Pancreas (tissue), 10 donors: Measurements from ENCODE around the gene LRRC45. TPM values are rescaled to one million over a fixed set of nuclear protein-coding genes. Genes with fewer than 3 reads are reported as not detected.

ENCODE experiments used
- ATAC-seq, 4 donors: fragments of 200-7000 bp; cut with Tn5 transposase; one replicate each; pipeline versions ENCODE4 v1.8.0 to v1.9.1; 2020; ENCODE audit warnings: mild to moderate bottlenecking in 4 of 4, moderate library complexity in 4 of 4
- DNase-seq, 6 donors: peaks; one replicate each; pipeline ENCODE4 v3.0.0-alpha.2; 2020
- FAIRE-seq: peaks from 2 replicates; lab custom pipeline; 2012; peaks lifted over from hg19 to GRCh38; lab: Jason Lieb, UNC
- H3K27ac ChIP-seq, 4 donors: fragments of 200-600 bp; sonication (generic); 1 replicate in 3 of 4; 2 replicates in 1 of 4; pipeline versions ENCODE4 v1.5.0 to v1.8.0; 2020
- H3K27me3 ChIP-seq, 4 donors: fragments of 200-600 bp; one replicate each; pipeline ENCODE4 v1.8.0; 2021
- H3K36me3 ChIP-seq, 3 donors: fragments of 200-600 bp; sonication (generic) in 1 of 3; one replicate each; pipeline versions ENCODE4 v1.5.0 to v1.8.0; 2020 to 2021
- H3K4me1 ChIP-seq, 3 donors: fragments of 200-600 bp; one replicate each; pipeline ENCODE4 v1.8.0; 2021
- H3K4me3 ChIP-seq, 4 donors: fragments of 200-600 bp; sonication (generic) in 2 of 4; one replicate each; pipeline versions ENCODE4 v1.5.0 to v1.8.0; 2020 to 2021
- H3K9me3 ChIP-seq, 4 donors: fragments of 200-600 bp; one replicate each; pipeline ENCODE4 v1.8.0; 2021
- CTCF ChIP-seq, 4 donors: fragments of 200-600 bp; sonication (generic) in 3 of 4; IDR thresholded peaks; one replicate each; pipeline versions ENCODE4 v1.5.0 to v1.8.0; 2021; ENCODE audit warnings: antibody characterized with exemption in 4 of 4
- WGBS, 2 donors: extraction: QIAGEN DNeasy Blood & Tissue Kit; methylation state at CpG; one replicate each; pipeline ENCODE4 v1.1.7; 2013; 5-methylcytosine and 5-hydroxymethylcytosine counted together
- intact Hi-C, 3 donors: fragments of 100-400 bp; cut with DNase I; formaldehyde crosslinking; loops; one replicate each; pipeline versions ENCODE4 v1.11.1 to v1.14.2; 2022
- polyA plus RNA-seq, 2 donors: library from polyadenylated mRNA; stranded (reverse); fragments of 200-250 nt; gene quantifications; one replicate each; pipeline ENCODE4 v1.2.3, GENCODE V29; 2013
- total RNA-seq, 6 donors: library from RNA; stranded (reverse); fragmentation: NEBNext Ultra II Directional in 4 of 6; extraction: Animal tissue kit (Norgen Biotek cat#: 25700) in 4 of 6; gene quantifications; one replicate each; pipeline versions ENCODE4 v1.2.1 to v1.2.4, GENCODE V29; 2021 to 2023
- donor health status: healthy with polysubstance abuse.
- donor health status: DM: no; HTN: no; CAD: no; lungs with moderate emphysema.
- donor health status: DM: no; HTN: no; CAD: no.
- donor health status: control.
- donor health status: control.
- donor health status: Bipolar disorder and iron deficiency.
- donor health status: DM: yes; HTN: yes; CAD: no.
- donor health status: DM: no; HTN: no; CAD: no.
- donor health status: DM: no; HTN: no; CAD: no.
- donor health status: DM: yes; HTN: yes; CAD: no.

The LRRC45 gene
- total and polyA plus RNA-seq, 8 donors: 5.3 to 21.6 (median 7.0) TPM

- H3K27me3 ChIP-seq: no peaks in the 10 kb centered on the region
- no peaks in the 10 kb centered on the region for H3K4me1 ChIP-seq
- H3K4me3 ChIP-seq: no peak overlapping the region
- intact Hi-C loops: no loop called here
- no peak for DNase-seq
- H3K27ac ChIP-seq: no peak overlapping the region
- H3K9me3 ChIP-seq: no peaks in the 10 kb centered on the region
- TF ChIP-seq CTCF (IDR thresholded peaks at IDR 0.05): no peak
- ATAC-seq: no peak
- WGBS, 2 donors: 88 to 89% methylated on average over 30 of the region's 30 CpGs
- FAIRE-seq: no peak
- H3K36me3 ChIP-seq: no peaks in the 10 kb centered on the region
Observed at GRCh38 chr17:82005701-82006348, 17.3 kb upstream of the LRRC45 start.

GRCh38 chr17:82006468-82007227 lies 16.5 kb upstream of the LRRC45 start:
- intact Hi-C loops: no loop called here
- WGBS, 2 donors: 84 to 88% methylated on average over 24 of the region's 24 CpGs
- Histone ChIP-seq H3K4me1 (no peaks in the 10 kb centered on the region), H3K9me3 (no peaks in the 10 kb centered on the region), H3K36me3 (no peaks in the 10 kb centered on the region), H3K27ac (no peak overlapping the region), H3K27me3 (no peaks in the 10 kb centered on the region), H3K4me3 (no peak overlapping the region)
- DNase-seq (no peak), FAIRE-seq (no peak), ATAC-seq (no peak)
- no peak for TF ChIP-seq CTCF (IDR thresholded peaks at IDR 0.05)

- no peak for FAIRE-seq
- no peak for ATAC-seq
Observed at GRCh38 chr17:82007228-82007494, 15.9 kb upstream of the LRRC45 start.

GRCh38 chr17:82007495-82008257 lies 15.4 kb upstream of the LRRC45 start:
- no peaks in the 10 kb centered on the region for H3K9me3 ChIP-seq
- H3K4me3 ChIP-seq: no peak overlapping the region
- no peak for DNase-seq
- no peaks in the 10 kb centered on the region for H3K4me1 ChIP-seq
- 90 to 94% methylated on average over 30 of the region's 30 CpGs for WGBS, 2 donors
- no peak for FAIRE-seq
- intact Hi-C loops: no loop called here
- no peak for ATAC-seq
- H3K27me3 ChIP-seq: no peaks in the 10 kb centered on the region
- TF ChIP-seq CTCF (IDR thresholded peaks at IDR 0.05): no peak
- no peaks in the 10 kb centered on the region for H3K36me3 ChIP-seq
- no peak overlapping the region for H3K27ac ChIP-seq

More at GRCh38 chr17:82007228-82007494, 15.9 kb upstream of the LRRC45 start:
- H3K27me3 ChIP-seq: no peaks in the 10 kb centered on the region
- H3K27ac ChIP-seq: no peak overlapping the region
- no peak overlapping the region for H3K4me3 ChIP-seq
- no peak for DNase-seq
- intact Hi-C loops: no loop called here
- 93 to 96% methylated on average over 6 of the region's 6 CpGs for WGBS, 2 donors
- TF ChIP-seq CTCF (IDR thresholded peaks at IDR 0.05): no peak
- H3K36me3 ChIP-seq: no peaks in the 10 kb centered on the region
- H3K9me3 ChIP-seq: no peaks in the 10 kb centered on the region
- H3K4me1 ChIP-seq: no peaks in the 10 kb centered on the region
